LNCAP (cell line): Measurements from ENCODE around the gene ZC3H7B.

Source experiments
- TF ChIP-seq, protein P1 (sequence below): fragments of 450-650 bp; IDR thresholded peaks from 2 replicates; pipeline ENCODE4 v1.5.1; 2017; ENCODE audit warnings: mild to moderate bottlenecking

The ZC3H7B gene

DNA sequence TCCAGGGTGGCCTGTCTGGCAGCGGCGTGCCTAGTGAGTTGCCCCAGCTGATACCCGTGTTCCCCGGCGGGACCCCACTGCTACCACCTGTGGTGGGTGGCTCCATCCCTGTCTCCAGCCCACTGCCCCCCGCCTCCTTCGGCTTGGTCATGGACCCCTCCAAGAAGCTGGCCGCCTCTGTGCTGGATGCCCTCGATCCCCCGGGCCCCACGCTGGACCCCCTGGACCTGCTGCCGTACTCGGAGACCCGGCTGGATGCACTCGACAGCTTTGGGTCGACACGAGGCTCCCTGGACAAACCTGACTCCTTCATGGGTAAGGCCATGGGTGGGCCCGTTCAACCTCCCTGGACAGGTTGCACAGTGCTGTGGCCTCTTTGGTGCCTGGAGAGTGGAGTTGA lies 38.5 kb downstream of the ZC3H7B start:
- TF ChIP-seq, protein P1, sequence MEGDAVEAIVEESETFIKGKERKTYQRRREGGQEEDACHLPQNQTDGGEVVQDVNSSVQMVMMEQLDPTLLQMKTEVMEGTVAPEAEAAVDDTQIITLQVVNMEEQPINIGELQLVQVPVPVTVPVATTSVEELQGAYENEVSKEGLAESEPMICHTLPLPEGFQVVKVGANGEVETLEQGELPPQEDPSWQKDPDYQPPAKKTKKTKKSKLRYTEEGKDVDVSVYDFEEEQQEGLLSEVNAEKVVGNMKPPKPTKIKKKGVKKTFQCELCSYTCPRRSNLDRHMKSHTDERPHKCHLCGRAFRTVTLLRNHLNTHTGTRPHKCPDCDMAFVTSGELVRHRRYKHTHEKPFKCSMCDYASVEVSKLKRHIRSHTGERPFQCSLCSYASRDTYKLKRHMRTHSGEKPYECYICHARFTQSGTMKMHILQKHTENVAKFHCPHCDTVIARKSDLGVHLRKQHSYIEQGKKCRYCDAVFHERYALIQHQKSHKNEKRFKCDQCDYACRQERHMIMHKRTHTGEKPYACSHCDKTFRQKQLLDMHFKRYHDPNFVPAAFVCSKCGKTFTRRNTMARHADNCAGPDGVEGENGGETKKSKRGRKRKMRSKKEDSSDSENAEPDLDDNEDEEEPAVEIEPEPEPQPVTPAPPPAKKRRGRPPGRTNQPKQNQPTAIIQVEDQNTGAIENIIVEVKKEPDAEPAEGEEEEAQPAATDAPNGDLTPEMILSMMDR: no peak

DNA sequence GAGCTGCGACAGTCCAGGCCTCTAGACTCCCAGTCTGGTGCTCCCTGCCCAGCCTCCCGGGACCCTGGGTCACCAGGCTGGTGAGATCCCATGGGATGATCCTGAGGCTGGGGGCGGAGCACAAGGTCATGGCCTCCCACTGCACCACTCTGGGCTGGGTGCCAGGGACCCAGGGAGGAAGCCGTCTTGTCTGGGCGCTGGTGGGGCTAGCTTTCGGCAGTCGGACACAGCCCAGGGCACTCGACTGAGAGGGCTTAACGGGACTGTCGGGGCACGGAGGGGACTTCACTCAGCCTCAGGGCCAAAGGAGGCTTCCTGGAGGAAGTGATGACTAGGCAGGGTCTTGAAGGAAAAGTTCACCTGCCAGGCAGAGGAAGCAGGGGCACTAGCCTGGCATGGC lies 39.0 kb downstream of the ZC3H7B start:
- TF ChIP-seq, protein P1: no peak

DNA sequence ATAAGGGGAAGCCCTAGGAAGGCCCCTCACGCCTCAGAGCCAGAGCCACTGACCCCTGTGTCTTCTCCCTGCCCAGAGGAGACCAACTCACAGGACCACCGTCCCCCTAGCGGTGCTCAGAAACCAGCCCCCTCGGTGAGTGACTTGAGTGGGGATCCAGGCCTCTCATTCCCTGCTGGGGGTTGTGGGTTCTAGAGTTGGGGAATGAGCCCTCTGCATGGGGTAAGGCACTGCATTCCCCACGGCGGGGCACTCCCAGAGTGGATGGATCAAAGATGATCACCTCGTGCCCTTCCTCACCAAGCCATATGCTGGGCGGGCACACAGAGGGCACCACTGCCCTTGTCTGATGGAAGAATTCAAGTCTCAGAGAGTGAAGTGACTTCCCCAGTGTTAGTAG lies 39.7 kb downstream of the ZC3H7B start:
- TF ChIP-seq, protein P1: no peak

DNA sequence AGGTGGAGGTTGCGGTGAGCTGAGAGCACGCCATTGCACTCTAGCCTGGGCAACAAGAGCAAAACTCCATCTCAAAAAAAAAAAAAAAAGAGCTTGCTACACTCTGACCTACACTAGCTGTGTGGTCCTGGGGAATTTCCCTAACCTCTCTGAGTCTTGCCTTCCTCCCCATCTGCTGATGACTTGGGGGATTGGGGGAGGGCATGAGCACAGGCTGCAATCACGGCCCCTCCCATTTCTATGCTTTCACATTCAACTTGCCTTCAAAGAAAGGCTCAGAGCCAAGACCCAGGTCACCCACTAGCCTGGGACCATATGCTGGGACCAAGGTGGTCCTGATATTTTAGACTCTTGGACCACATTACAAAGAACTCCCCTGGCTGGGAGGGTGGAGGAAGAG lies 40.7 kb downstream of the ZC3H7B start:
- TF ChIP-seq, protein P1: no peak

DNA sequence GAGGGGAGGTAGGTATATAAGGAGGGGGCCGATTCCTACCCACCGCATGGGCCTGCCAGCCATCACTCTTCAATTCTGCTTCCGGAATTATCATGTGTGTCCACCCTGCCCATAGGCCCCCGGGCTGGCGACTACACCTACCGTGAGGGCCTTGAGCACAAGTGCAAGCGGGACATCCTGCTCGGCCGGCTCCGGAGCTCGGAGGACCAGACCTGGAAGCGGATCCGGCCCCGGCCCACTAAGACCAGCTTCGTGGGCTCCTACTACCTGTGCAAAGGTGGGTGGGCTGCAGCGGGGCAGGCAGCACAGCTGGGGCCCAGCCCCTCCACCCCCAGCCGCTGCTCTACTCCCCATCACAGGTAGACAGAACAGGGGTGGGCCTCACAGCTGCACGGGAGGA lies 42.0 kb downstream of the ZC3H7B start:
- TF ChIP-seq, protein P1: no peak

DNA sequence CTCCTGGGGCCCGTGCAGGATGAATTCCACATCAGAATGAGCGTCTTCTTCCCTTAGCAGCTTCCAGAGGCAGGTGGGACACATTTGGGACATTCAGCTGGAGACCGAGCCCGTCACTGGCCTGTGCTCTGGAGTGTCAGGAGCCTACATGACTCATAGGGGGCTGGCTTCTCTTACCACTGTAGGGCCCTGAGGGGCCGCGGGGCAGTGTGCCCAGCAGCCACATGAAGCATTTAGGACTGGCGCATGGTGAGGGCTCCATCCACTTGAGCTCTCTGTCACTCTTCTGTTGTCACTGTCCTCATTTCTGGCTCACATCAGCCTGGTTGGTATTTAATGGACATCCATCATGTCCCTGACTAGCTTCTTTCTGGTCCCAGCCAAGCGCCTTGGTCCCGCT lies 42.4 kb downstream of the ZC3H7B start:
- TF ChIP-seq, protein P1: no peak

DNA sequence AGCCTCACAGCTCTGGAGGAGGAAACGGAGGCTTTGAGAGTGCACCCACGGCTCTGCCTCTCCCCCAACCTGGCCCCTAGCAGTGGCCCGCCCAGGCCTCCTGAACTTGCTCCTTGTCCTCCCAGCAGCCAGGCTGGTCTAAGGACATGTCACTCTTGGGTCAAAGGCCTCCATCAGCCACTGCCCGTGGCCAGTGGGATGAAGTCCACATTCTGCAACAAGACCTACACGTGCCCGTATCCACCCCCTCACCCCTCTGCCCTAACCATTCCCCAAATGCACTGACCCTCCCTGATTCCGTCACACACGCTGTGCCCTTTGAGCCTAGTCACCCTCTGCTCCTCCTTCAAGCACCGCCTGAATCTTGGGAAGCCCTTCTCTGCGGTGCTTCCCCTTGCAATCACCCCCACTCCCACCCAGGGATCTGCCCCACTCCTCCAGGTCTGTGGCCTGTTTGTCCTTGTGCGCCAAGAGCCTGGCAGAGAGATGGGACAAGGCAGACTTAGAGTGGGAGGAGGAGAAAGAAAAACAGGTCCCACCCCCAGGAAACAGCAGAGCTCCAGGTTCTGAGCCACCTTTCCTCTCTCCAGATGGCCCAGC lies 43.0 kb downstream of the ZC3H7B start:
- TF ChIP-seq, protein P1: no peak

DNA sequence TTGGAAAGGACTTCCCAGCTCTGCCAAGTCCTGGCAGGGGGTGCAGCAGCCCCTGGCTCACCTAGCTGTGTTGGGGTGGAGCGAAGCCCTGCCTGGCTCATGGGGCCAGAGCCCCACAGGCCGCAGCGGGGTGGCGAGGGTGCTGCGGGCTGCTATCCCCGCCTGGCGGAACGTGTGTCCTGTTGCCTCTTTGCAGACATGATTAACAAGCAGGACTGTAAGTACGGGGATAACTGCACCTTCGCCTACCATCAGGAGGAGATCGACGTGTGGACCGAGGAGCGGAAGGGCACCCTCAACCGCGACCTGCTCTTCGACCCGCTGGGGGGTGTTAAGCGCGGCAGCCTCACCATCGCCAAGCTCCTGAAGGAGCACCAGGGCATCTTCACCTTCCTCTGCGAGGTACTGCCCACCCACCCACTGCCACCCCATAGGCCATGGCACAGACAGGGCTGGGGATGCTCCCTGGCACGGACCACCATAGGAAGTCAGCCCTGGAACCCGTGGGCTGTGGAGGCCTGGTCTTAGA lies 44.5 kb downstream of the ZC3H7B start:
- TF ChIP-seq, protein P1: no peak
